HEK293 (cell line): ENCODE results near the gene HNRNPUL1.

ENCODE experiments used
- CTCF ChIA-PET: fragments of 350-600 bp; formaldehyde crosslinking; extraction: SDS; loops from one replicate; lab custom pipeline; 2021; ENCODE audit warnings: antibody characterized with exemption; lab: Yijun Ruan, JAX
- POLR2A ChIA-PET: fragments of 300-600 bp; formaldehyde crosslinking; extraction: SDS; loops from one replicate; lab custom pipeline; 2020; ENCODE audit warnings: antibody characterized with exemption, inconsistent platforms; lab: Yijun Ruan, JAX
- H3K27ac ChIP-seq: fragments of 200-500 bp; sonication (Bioruptor generic); 2 replicates; pipeline ENCODE4 v1.5.1; 2014; ENCODE audit warnings: low read depth, low read length, control low read depth, inconsistent platforms; ENCODE audit errors: extremely low read depth
- H3K36me3 ChIP-seq, 2 experiments: fragments of 200-500 bp in 1 of 2; sonication (Bioruptor generic) in 1 of 2; 1 replicate in 1 of 2; 2 replicates in 1 of 2; pipeline ENCODE4 v1.5.1; 2014 to 2017; ENCODE audit warnings: inconsistent platforms in 2 of 2, low read length in 2 of 2; ENCODE audit not compliant: control insufficient read depth in 2 of 2, insufficient read depth in 1 of 2
- H3K4me1 ChIP-seq: fragments of 200-500 bp; sonication (Bioruptor generic); 2 replicates; pipeline ENCODE4 v1.5.1; 2014; ENCODE audit warnings: mild to moderate bottlenecking, low read length, inconsistent platforms; ENCODE audit not compliant: control insufficient read depth, insufficient read depth
- H3K4me3 ChIP-seq: 2 replicates; pipeline ENCODE4 v1.5.1; 2011; ENCODE audit warnings: low read depth, mild to moderate bottlenecking, control low read depth, low read length, moderate library complexity
- H3K9me3 ChIP-seq: fragments of 200-500 bp; sonication (Bioruptor generic); 2 replicates; pipeline ENCODE4 v1.5.1; 2014; ENCODE audit warnings: low read depth, low read length, inconsistent platforms; ENCODE audit not compliant: control insufficient read depth, insufficient read depth
- IKZF3 ChIP-seq: fragments of 450-650 bp; IDR thresholded peaks from 2 replicates; pipeline ENCODE4 v1.5.0; 2018; ENCODE audit warnings: missing biosample characterization, mild to moderate bottlenecking, missing genetic modification characterization, moderate library complexity
- RBAK ChIP-seq: fragments of 450-650 bp; formaldehyde crosslinking; IDR thresholded peaks from 2 replicates; pipeline ENCODE4 v1.5.1; 2016; ENCODE audit warnings: missing biosample characterization, missing genetic modification characterization
- REST ChIP-seq: fragments of 450-650 bp; formaldehyde crosslinking; IDR thresholded peaks from 2 replicates; pipeline ENCODE4 v1.5.1; 2016; ENCODE audit warnings: missing biosample characterization, missing genetic modification characterization
- SCRT2 ChIP-seq: fragments of 450-650 bp; formaldehyde crosslinking; IDR thresholded peaks from 2 replicates; pipeline ENCODE4 v1.5.1; 2016; ENCODE audit warnings: missing biosample characterization, missing genetic modification characterization
- SP3 ChIP-seq: fragments of 450-650 bp; formaldehyde crosslinking; IDR thresholded peaks from 2 replicates; pipeline ENCODE4 v1.5.1; 2016; ENCODE audit warnings: missing biosample characterization, missing genetic modification characterization
- ZBTB10 ChIP-seq: fragments of 450-650 bp; formaldehyde crosslinking; IDR thresholded peaks from 2 replicates; pipeline ENCODE4 v1.5.1; 2016; ENCODE audit warnings: missing biosample characterization, missing genetic modification characterization
- ZBTB44 ChIP-seq: fragments of 450-650 bp; IDR thresholded peaks from 2 replicates; pipeline ENCODE4 v1.5.1; 2018; ENCODE audit warnings: missing biosample characterization, mild to moderate bottlenecking, missing genetic modification characterization
- ZFP37 ChIP-seq: fragments of 450-650 bp; formaldehyde crosslinking; IDR thresholded peaks from 2 replicates; pipeline ENCODE4 v1.5.1; 2016; ENCODE audit warnings: missing biosample characterization, missing genetic modification characterization
- ZIC2 ChIP-seq: fragments of 450-650 bp; formaldehyde crosslinking; IDR thresholded peaks from 2 replicates; pipeline ENCODE4 v1.5.1; 2016; ENCODE audit warnings: missing biosample characterization, missing genetic modification characterization
- ZNF146 ChIP-seq: fragments of 450-650 bp; formaldehyde crosslinking; IDR thresholded peaks from 2 replicates; pipeline ENCODE4 v1.5.1; 2016; ENCODE audit warnings: missing biosample characterization, missing genetic modification characterization
- ZNF324 ChIP-seq: fragments of 450-650 bp; formaldehyde crosslinking; IDR thresholded peaks from 2 replicates; pipeline ENCODE4 v1.5.1; 2016; ENCODE audit warnings: missing biosample characterization, missing genetic modification characterization
- ZNF426 ChIP-seq: fragments of 450-650 bp; formaldehyde crosslinking; IDR thresholded peaks from 2 replicates; pipeline ENCODE4 v1.5.1; 2017; ENCODE audit warnings: missing biosample characterization, missing genetic modification characterization, mild to moderate bottlenecking, inconsistent platforms, moderate library complexity
- ZNF48 ChIP-seq: fragments of 450-650 bp; formaldehyde crosslinking; IDR thresholded peaks from 2 replicates; pipeline ENCODE4 v1.5.1; 2016; ENCODE audit warnings: missing biosample characterization, missing genetic modification characterization
- ZNF558 ChIP-seq: fragments of 450-650 bp; formaldehyde crosslinking; IDR thresholded peaks from 2 replicates; pipeline ENCODE4 v1.5.1; 2016; ENCODE audit warnings: missing biosample characterization, missing genetic modification characterization
- ZNF560 ChIP-seq: fragments of 450-650 bp; formaldehyde crosslinking; IDR thresholded peaks from 2 replicates; pipeline ENCODE4 v1.5.1; 2017; ENCODE audit warnings: missing biosample characterization, missing genetic modification characterization, borderline replicate concordance
- ZNF629 ChIP-seq: fragments of 450-650 bp; formaldehyde crosslinking; IDR thresholded peaks from 2 replicates; pipeline ENCODE4 v1.5.1; 2017; ENCODE audit warnings: missing biosample characterization, missing genetic modification characterization
- ZNF645 ChIP-seq: fragments of 450-650 bp; formaldehyde crosslinking; IDR thresholded peaks from 2 replicates; pipeline ENCODE4; 2016; ENCODE audit warnings: missing biosample characterization, missing genetic modification characterization
- ZNF654 ChIP-seq: fragments of 450-650 bp; formaldehyde crosslinking; IDR thresholded peaks from 2 replicates; pipeline ENCODE4 v1.5.1; 2016; ENCODE audit warnings: low read depth, missing biosample characterization, missing genetic modification characterization

HNRNPUL1 gene

GRCh38 chr19:41308450-41309179 is 44.4 kb downstream of the HNRNPUL1 start (continued):
- TF ChIP-seq ZNF645 (tag by site-specific recombination) (no peak), ZNF654 (tag by site-specific recombination) (peak; percentile 96), RBAK (tag by site-specific recombination) (no peak), ZNF560 (tag by site-specific recombination) (no peak), ZFP37 (tag by site-specific recombination) (peak; percentile 70; the same call in 1 of the 2 replicates), ZIC2 (tag by site-specific recombination) (no peak), ZNF629 (tag by site-specific recombination) (no peak), ZNF558 (tag by site-specific recombination) (0 out of 2 replicates have a peak, but pooled peaks have one; percentile 15), ZNF48 (tag by site-specific recombination) (no peak), ZBTB10 (tag by site-specific recombination) (peak; percentile 48; the same call in 1 of the 2 replicates)

GRCh38 chr19:41309180-41310032 is 45.2 kb downstream of the HNRNPUL1 start:
- CTCF ChIA-PET: interaction anchor here (0.6 to 5.3 kb wide), 47 partner anchors 8 to 847 kb away, joined by 3 to 120 read pairs (median 4); partner anchors contain the start of genes B9D2, DMAC2, HNRNPUL1 and TGFB1
- Histone ChIP-seq H3K4me1 (peaks cover 20% of the 10 kb centered on the region), H3K4me3 (peak overlapping the region; percentile 77), H3K36me3 (peaks cover 61 to 66% of the 10 kb centered on the region in 2 experiments), H3K9me3 (no peaks in the 10 kb centered on the region), H3K27ac (peak overlapping the region; percentile 98)
- TF ChIP-seq IKZF3 (tag by site-specific recombination): peak; percentile 33
- no peak for TF ChIP-seq ZBTB44
- TF ChIP-seq REST: peak; percentile 58
- TF ChIP-seq SP3 (tag by site-specific recombination): no peak
- no peak for TF ChIP-seq ZNF426 (tag by site-specific recombination)
- TF ChIP-seq ZNF146 (tag by site-specific recombination): peak; percentile 93
- peak; percentile 84 for TF ChIP-seq SCRT2 (tag by site-specific recombination)
- TF ChIP-seq ZNF324 (tag by site-specific recombination): no peak
- POLR2A ChIA-PET: interaction anchor here (0.7 to 2.5 kb wide), 11 partner anchors 16 to 126 kb away, joined by 3 to 17 read pairs (median 3); partner anchors contain the start of genes B9D2 and HNRNPUL1
